ENCODE results near the gene ENTPD6.

Gene ENTPD6

GRCh38 chr20:25242231-25242630 is 46.7 kb downstream of the ENTPD6 start:
- TF ChIP-seq POLR2AphosphoS5 (IDR thresholded peaks at IDR 0.05; ENCODE audit: low read depth, low read length) (no peak), SIN3A (IDR thresholded peaks at IDR 0.05; ENCODE audit: borderline replicate concordance, insufficient read depth, low read length) (no peak)

GRCh38 chr20:25243416-25243979 is 48.0 kb downstream of the ENTPD6 start:
- TF ChIP-seq TAF1 (IDR thresholded peaks at IDR 0.05; ENCODE audit: borderline replicate concordance, insufficient read depth, low read length) (no peak), REST (IDR thresholded peaks at IDR 0.05; ENCODE audit: insufficient read depth in 1 of 2, low read depth in 2 of 2, low read length in 2 of 2) (no peak), SIN3A (IDR thresholded peaks at IDR 0.05; ENCODE audit: borderline replicate concordance, insufficient read depth, low read length) (no peak), FOXP2 (optimal IDR thresholded peaks at IDR 0.05; ENCODE audit: borderline replicate concordance, extremely low read depth, extremely low read length, insufficient read depth) (no peak), POLR2AphosphoS5 (IDR thresholded peaks at IDR 0.05; ENCODE audit: low read depth, low read length) (no peak)

- TF ChIP-seq POLR2AphosphoS5 (IDR thresholded peaks at IDR 0.05; ENCODE audit: low read depth, low read length) (no peak), FOXP2 (optimal IDR thresholded peaks at IDR 0.05; ENCODE audit: borderline replicate concordance, extremely low read depth, extremely low read length, insufficient read depth) (no peak), TAF1 (IDR thresholded peaks at IDR 0.05; ENCODE audit: borderline replicate concordance, insufficient read depth, low read length) (no peak), SIN3A (IDR thresholded peaks at IDR 0.05; ENCODE audit: borderline replicate concordance, insufficient read depth, low read length) (no peak), REST (IDR thresholded peaks at IDR 0.05; ENCODE audit: insufficient read depth in 1 of 2, low read depth in 2 of 2, low read length in 2 of 2) (no peak)
Measured at GRCh38 chr20:25244976-25245375, 49.5 kb downstream of the ENTPD6 start.

GRCh38 chr20:25245461-25245860 is 49.9 kb downstream of the ENTPD6 start:
- TF ChIP-seq POLR2AphosphoS5 (IDR thresholded peaks at IDR 0.05; ENCODE audit: low read depth, low read length) (no peak), FOXP2 (optimal IDR thresholded peaks at IDR 0.05; ENCODE audit: borderline replicate concordance, extremely low read depth, extremely low read length, insufficient read depth) (no peak), REST (IDR thresholded peaks at IDR 0.05; ENCODE audit: insufficient read depth in 1 of 2, low read depth in 2 of 2, low read length in 2 of 2) (no peak), SIN3A (IDR thresholded peaks at IDR 0.05; ENCODE audit: borderline replicate concordance, insufficient read depth, low read length) (no peak)

GRCh38 chr20:25246182-25246999 is 50.9 kb downstream of the ENTPD6 start:
- TF ChIP-seq REST (IDR thresholded peaks at IDR 0.05; ENCODE audit: insufficient read depth in 1 of 2, low read depth in 2 of 2, low read length in 2 of 2): no peak
- no peak for TF ChIP-seq FOXP2 (optimal IDR thresholded peaks at IDR 0.05; ENCODE audit: borderline replicate concordance, extremely low read depth, extremely low read length, insufficient read depth)
- no peak for TF ChIP-seq SIN3A (IDR thresholded peaks at IDR 0.05; ENCODE audit: borderline replicate concordance, insufficient read depth, low read length)
- TF ChIP-seq POLR2AphosphoS5 (IDR thresholded peaks at IDR 0.05; ENCODE audit: low read depth, low read length): no peak
- no peak for TF ChIP-seq TAF1 (IDR thresholded peaks at IDR 0.05; ENCODE audit: borderline replicate concordance, insufficient read depth, low read length)
